MM.1S (cell line): ENCODE measurements around the gene CD248.

ENCODE experiments used
- CTCF ChIP-seq: fragments of 300-600 bp; sonication (generic); IDR thresholded peaks from 2 replicates; pipeline ENCODE4 v1.5.1; 2016; ENCODE audit warnings: antibody characterized with exemption, low read length, mixed read lengths
- EZH2 ChIP-seq: fragments of 300-600 bp; sonication (generic); optimal IDR thresholded peaks from 2 replicates; pipeline ENCODE3; 2017; ENCODE audit warnings: low read depth, mild to moderate bottlenecking, antibody characterized with exemption, low read length, mixed read lengths
- EZH2phosphoT487 ChIP-seq: fragments of 300-600 bp; sonication (generic); IDR thresholded peaks from 2 replicates; pipeline ENCODE4 v1.6.1; 2018; ENCODE audit warnings: antibody characterized with exemption, low read length

DNA sequence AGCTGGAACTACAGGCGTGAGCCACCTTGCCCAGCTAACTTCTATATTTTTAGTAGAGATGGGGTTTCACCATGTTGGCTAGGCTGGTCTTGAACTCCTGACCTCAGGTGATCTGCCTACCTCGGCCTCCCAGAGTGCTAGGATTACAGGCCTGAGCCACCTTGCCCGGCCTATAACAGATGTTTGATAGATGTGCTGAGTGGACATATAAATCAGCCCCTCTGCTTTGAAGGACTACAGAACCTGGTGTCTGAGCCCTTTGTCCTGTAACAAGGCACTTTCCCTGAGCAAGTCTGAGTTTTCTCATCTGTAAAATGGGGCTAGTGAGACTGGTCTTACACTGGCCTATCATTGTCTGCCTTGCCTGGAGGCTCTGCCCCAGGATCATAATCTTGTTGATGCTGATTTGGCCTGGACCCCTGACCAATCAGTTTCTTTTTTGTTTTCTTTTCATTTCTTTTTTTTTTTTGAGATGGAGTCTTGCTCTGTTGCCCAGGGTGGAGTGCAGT, 12.4 kb upstream of the CD248 start:
- no peak for TF ChIP-seq CTCF
- TF ChIP-seq EZH2, result no peak
- TF ChIP-seq EZH2phosphoT487, result no peak
